ENCODE results near the gene ICAM1.

ICAM1 gene

DNA sequence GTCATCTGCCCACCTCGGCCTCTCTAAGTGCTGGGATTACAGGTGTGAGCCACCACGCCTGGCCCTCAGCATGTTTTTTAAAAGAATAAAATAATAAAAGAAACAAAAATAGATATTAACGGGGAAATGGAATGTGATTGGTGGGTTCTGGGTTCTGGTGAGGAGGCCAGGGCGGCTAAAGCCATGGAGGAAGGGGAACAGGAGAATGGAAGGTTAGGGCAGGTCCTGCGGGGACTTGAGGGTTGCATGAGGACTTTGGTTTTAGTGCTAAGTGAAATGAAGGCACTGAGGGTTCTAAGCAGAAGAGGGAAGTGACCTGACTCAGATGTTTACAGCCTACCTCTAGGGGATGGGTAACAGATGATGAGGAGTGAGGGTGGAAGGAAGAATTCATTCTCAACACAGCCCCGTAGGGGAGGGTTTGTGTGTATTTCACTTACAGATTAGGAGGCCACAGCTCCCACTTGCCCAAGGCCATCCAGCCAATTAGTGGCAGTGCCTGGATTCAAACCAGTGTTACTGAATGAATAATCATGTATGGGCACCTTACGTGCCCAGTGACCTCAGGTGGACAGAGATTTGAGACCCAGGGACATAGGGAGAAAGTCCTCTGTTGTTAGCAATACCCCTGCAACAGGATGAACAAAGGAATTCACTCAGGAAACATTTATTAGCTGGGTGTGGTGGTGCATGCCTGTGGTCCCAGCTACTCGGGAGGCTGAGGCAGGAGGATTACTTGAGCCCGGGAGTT lies 25.6 kb upstream of the ICAM1 start:
- no peak for DNase-seq

DNA sequence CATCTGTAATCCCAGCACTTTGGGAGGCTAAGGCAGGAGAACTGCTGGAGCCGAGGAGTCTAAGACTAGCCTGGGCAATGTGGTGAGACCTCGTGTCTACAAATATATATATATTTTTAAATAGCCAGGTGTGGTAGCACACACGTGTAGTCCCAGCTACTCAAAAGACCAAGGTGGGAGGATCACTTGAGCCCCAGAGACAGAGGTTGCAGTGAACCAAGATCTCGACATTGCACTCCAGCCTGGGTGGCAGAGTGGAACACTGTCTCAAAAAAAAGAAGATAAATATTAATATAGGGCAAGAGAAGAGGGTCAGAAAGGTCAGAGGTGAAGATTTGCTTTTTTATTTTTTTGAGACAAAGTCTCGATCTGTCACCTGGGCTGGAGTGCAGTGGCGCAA lies 24.4 kb upstream of the ICAM1 start:
- DNase-seq = no peak

DNA sequence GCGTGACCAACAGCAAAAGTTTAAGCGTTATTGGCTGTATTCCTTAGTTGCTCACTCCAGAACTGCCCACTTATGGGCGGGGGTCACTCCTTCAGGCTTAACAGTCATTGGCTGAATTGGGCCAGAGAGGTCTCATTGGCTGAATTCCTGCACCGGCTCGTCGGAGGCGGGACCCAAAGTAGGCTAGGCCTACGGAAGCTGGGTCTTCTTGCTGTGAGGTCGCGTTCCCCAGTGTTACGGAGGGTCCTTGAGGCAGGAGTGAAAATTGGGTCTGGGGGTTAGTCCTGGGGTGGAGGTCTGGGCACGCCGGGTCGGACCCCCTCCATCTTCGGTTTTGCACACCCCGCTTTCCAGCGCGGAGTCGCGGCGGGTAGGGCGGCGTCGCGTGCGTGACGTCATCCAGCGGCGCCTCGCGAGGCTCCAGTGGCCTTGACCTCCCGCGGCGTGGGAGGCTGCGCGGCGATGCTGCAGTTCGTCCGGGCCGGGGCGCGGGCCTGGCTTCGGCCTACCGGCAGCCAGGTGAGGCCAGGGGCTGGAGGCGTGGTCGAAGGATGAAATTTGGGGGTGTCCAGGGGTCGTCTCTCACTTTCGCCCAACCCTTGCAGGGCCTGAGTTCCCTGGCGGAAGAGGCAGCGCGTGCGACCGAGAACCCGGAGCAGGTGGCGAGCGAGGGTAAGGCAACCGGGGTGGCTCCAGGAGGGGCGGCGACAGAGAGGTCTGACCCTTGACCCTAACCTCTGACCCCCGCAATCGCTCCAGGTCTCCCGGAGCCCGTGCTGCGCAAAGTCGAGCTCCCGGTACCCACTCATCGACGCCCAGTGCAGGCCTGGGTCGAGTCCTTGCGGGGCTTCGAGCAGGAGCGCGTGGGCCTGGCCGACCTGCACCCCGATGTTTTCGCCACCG lies 18.9 kb upstream of the ICAM1 start, which contains the start of gene MRPL4:
Gene MRPL4 (plus strand): TSS at position 423 of the 903 bp plus-strand sequence. CDS start 40 bp downstream, at position 463.
- peak; percentile 95 for DNase-seq

DNA sequence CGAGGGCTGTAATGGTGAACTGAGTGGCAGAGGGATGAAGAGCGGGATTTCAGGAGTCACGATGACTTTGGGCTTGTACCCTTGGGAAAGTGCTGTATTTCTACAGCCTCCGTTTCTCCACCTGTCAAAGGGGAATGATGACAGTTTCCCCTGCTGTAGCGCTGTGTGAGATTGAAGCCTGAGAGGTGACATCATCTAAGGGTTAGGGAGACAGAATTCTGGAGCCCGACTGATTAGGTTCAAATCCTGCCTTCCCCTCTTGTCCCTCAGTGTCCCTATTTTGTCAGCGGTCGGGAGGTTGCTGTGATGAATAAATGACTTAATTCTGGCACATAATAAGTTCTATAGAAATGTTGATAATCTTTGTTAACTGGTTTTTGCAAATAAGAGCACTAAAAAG lies 18.2 kb upstream of the ICAM1 start:
- DNase-seq = no peak

DNA sequence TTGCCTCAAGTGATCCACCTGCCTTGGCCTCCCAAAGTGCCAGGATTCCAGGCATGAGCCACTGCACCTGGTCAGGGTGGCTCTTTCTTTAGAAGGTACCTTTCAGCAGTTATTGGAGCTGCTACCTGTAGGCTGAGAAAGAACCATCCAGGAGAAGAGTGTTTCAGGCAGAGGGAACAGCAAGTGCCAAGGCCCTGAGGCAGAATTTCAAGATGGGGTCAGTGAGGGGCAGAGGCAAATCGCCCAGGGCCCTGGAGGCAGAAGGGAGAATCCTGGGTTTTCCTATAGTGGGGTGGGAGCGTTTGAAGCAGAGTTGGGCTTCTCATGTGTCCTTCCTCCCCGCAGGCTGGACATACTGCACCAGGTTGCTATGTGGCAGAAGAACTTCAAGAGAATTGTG lies 16.7 kb upstream of the ICAM1 start:
- no peak for DNase-seq

DNA sequence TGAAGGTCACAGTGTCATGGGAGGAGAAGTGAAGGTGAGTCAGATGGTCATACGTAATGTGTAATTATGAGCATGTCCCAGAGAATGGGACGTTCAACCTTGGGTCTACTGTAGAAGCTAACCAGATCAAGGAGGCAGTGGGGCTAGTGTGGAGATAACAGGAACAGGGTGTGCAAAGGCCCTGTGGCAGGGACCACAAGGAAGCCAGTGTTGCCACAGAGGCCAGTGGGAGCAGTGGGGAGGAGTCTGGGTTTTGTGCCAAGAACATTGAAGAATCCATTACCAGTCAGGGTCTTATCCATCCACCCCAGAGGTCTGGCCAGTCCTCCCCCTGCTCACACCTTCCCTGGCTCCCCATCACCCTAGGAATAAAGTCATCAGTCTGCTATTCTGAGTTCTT lies 15.6 kb upstream of the ICAM1 start:
- DNase-seq = no peak

DNA sequence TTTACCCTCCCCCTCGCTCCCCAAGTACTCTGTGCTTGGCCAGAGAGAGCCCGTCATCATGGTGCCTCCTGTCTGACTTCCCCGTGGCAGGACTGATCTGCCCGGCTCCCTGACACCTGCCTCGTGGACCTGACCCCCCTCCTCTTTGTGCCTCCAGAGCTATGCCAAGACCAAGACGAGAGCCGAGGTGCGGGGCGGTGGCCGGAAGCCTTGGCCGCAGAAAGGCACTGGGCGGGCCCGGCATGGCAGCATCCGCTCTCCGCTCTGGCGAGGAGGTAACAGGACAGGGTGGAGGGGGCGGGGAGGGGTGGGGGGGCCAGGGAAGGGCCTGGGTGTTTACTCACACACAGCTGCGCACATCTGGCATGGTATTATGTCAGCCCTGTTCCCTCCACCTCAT lies 14.4 kb upstream of the ICAM1 start:
- no peak for DNase-seq

DNA sequence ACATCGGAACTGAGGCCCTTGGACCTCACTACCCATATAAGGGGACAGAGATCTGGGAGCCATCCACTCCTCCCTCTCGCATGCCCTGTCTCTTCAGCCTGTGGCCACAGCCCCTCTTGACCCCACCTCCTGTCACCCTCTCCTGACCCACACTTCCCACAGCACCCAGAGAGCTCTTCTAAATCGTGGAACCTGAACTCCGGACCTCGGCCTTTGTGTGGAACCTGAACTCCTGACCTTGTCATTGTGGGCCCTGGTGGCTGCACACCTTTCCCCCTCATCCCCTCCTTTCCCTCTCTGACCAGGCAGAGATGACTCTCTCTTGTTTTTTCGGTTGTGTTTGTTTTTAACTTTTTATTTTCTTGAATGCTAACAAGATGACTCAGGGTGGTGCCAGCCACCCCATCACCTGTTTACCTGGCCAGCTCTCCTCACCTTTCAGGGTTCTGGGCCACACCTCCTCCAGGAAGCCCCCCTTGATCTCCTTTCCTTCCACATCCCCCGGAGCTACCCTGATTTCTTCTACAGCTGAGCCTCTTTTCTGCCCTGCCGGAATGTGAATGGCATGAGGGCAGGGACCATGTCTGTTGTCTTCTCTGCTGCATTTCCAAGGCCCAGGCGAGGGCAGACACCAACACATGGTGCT lies 13.8 kb upstream of the ICAM1 start:
- DNase-seq = no peak

DNA sequence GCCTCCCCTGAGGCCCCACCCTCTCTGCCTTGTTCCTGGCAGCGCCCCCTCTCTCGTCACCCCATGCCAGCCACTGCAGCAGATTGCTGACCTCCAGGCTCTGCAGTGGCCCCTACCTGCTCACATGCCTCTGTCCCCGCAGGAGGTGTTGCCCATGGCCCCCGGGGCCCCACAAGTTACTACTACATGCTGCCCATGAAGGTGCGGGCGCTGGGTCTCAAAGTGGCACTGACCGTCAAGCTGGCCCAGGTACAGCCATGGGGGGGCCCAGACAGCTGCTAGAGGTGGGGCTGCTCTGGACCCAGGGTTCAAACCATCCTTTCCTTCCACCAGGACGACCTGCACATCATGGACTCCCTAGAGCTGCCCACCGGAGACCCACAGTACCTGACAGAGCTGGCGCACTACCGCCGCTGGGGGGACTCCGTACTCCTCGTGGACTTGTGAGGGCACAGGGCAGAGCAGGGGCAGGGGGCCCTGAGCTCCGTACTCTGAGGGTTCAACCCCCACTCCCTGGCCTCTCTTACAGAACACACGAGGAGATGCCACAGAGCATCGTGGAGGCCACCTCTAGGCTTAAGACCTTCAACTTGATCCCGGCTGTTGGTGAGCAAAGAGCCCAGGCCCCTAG lies 12.7 kb upstream of the ICAM1 start:
- DNase-seq = no peak

DNA sequence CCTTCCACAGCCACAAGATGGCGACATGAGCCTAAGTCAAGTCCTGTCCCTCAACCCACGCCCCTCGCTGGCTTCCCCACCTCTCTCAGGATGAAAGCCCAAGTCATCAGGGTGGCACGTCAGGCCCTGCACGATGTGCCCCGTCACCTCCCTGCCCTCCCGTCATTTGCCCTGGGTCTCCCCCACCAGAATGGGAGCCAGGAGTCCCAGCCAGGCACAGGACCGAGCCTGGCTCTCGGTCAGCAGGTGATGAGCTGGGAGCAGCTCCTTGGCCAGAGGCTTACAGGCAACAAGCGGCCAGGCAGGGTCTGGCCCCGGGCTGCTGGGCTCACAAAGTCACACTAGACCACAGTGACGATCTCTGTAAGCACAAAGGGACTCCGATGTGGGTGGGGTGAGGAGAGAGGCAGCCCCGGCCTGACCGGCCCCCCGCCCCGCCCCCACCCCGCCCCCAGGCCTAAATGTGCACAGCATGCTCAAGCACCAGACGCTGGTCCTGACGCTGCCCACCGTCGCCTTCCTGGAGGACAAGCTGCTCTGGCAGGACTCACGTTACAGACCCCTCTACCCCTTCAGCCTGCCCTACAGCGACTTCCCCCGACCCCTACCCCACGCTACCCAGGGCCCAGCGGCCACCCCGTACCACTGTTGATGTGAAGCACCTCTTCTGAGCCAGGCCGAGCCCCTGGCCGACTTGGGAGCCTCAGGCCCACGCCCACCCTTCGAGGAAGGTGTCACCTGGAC lies 11.6 kb upstream of the ICAM1 start:
- peak; percentile 84 for DNase-seq

DNA sequence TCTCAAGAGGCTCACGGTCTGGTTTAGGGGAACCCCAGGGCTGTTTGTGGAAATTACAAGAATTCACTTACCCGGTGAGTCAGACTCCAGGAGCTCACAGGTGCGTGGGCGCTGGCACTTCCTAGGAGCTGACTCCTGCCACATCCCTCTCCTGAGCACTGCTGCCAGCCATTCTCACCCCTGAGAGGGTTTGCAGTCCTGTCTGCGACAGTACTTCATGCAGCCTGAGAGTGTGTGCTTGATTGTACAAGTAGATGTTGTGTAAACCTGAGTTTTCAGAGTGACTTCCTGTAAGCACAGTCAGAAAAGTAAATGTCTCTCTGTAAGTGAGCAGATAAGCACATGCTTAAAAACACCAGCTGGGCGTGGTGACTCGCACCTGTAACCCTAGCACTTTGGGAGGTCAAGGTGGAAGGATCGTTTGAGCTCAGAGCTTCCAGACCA lies 10.8 kb upstream of the ICAM1 start:
- DNase-seq = no peak

DNA sequence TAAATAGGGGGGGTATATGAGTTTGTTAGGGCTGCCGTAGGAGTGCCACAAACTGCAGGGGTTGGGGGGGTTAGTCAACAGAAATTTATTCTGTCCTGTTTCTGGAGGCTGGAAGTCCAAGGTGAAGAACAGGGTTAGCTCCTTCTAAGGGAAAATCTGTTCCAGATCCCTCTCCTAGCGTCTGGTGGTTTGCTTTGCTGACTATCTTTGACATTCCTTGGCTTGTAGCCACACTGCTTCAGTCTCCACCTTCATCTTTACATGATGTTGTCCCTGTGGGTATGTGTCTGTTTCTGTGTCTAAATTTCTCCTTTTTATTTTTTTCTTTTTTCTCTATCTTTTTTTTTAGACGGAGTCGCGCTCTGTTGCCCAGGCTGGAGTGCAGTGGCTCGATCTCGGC lies 8.1 kb upstream of the ICAM1 start:
- DNase-seq = no peak

DNA sequence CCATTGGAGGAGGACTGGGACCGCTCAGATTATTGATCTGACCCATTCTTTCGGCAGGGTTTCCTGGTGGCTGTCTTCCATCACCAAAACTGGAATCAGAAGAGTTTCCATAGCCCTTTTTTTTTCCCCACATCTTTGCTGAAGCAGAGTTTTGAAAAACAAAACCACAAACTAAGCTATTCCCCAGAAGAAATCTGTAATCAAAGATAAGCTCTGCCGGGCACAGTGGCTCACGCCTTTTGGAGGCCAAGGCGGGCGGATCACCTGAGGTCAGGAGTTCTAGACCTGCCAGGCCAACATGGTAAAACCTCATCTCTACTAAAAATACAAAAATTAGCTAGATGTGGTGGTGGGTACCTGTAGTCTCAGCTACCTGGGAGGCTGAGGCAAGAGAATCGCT lies 4.2 kb upstream of the ICAM1 start:
- DNase-seq = no peak

DNA sequence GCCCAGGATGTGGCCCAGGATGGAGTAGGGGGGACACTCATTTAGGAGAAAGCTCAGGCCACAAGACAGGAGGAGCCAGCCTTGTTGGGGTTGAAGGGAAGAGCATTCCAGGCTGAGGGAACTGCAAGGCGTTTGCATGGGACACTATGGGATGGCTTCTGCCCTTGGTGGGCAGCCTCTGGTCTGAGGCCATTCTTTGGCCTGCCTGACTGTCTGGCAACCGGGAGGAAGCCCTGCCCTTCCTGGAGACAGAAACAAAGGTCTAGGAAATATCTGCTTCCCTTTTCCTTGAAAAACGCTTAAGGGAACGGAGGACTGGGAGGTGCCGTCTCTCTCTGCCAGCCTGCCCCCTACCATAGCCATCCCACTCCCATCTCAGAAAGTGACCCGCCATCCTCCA lies 2.8 kb upstream of the ICAM1 start:
- DNase-seq = no peak

DNA sequence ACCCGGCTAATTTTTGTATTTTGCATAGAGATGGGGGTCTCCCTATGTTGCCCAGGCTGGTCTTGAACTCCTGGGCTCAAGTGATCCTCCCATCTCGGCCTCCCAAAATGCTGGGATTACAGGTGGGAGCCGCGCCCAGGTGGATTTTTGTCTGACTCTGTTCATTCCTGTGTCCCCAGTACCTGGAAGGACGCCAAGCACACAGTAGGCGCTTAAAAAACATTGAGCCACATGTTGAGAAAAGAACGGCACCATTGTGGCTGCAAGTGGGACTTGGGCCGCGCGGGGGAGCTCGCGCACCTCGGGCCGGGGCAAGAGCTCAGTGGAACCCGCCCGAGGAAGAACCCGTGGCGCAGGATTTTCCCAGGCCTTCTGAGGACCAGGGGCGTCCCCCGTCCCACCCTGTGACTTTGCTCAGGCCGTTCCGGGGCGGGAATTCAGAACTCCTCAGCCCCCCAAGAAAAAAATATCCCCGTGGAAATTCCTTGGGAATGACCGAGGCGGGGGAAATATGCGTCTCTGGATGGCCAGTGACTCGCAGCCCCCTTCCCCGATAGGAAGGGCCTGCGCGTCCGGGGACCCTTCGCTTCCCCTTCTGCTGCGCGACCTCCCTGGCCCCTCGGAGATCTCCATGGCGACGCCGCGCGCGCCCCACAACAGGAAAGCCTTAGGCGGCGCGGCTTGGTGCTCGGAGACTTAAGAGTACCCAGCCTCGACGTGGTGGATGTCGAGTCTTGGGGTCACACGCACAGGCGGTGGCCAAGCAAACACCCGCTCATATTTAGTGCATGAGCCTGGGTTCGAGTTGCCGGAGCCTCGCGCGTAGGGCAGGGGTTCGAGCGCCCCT lies 1.4 kb upstream of the ICAM1 start:
- peak; percentile 78 for DNase-seq

DNA sequence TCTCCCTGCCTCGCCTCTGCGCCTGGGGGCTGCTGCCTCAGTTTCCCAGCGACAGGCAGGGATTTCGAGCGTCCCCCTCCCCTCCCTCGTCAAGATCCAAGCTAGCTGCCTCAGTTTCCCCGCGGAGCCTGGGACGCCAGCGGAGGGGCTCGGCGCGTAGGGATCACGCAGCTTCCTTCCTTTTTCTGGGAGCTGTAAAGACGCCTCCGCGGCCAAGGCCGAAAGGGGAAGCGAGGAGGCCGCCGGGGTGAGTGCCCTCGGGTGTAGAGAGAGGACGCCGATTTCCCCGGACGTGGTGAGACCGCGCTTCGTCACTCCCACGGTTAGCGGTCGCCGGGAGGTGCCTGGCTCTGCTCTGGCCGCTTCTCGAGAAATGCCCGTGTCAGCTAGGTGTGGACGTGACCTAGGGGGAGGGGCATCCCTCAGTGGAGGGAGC lies 722 bp upstream of the ICAM1 start:
- peak; percentile 48 for DNase-seq

DNA sequence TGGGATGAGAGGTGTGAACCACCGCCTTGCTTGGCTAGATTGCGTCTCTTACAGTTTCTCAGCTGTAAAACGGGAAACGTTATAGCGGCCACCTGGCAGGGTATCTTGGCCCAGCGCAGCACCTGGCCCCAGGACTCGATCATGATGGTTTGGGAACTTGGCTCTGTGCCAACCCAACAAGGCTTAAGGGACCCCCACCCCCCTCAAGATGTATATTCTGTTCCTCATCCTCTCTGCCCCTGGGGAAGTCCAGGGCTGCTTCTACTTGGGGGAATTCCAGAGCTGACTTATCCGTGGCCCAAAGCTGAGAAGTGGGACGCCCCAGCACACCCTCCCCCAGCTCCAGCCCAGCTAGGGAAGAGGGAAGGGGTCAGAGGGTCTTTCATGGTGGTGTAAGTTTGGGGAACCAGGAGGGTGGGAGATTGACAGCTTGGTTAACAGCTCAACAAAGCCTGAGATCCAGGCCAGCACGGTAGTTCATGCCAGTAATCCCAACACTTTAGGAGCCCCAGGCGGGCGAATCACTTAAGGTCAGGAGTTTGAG lies 695 bp downstream of the ICAM1 start:
- DNase-seq = peak; percentile 34

DNA sequence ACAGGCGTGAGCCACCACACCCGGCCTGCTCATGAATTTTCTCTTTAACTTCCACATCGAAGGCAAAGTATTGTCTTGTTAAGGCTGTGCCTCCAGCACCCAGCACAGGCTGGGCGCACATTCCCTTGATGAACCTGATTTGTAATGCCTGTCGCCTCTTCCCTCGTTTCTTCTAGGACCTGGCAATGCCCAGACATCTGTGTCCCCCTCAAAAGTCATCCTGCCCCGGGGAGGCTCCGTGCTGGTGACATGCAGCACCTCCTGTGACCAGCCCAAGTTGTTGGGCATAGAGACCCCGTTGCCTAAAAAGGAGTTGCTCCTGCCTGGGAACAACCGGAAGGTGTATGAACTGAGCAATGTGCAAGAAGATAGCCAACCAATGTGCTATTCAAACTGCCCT lies 3.7 kb downstream of the ICAM1 start:
- DNase-seq = no peak

DNA sequence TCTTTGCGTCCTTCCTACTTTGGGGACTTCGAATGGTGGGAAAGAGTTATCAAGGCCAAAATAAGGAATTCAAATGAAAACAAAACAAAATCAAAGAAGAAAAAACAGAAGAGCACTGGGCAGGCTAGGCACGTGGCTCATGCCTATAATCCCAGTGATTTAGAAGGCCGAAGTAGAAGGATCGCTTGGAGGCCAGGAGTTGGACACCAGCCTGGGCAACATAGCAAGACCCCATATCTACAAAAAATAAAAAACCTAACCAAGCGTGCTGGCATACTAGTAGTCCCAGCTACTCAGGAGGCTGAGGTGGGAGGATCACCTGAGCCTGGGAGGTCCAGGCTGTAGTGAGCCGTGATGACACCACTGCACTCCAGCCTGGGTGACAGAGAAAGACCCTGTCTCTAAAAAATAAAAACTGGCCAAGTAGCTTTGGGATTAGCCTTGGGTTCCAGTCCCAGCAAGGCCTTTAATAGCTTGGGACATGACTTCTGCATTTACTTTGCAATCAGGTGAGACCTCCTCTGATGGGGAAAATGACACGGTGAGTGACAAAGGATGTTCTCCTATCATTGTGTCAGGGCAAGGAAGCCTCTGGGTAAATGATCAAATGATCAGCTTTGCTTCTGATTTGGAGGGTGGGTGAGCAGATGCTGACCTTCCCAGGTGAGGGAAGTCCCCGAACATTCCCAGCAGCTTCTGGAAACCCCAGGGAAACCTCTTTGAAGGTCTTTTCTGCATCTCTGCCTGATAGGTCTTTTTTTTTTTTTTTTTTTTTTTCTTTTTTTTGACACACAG lies 7.1 kb downstream of the ICAM1 start:
- no peak for DNase-seq

DNA sequence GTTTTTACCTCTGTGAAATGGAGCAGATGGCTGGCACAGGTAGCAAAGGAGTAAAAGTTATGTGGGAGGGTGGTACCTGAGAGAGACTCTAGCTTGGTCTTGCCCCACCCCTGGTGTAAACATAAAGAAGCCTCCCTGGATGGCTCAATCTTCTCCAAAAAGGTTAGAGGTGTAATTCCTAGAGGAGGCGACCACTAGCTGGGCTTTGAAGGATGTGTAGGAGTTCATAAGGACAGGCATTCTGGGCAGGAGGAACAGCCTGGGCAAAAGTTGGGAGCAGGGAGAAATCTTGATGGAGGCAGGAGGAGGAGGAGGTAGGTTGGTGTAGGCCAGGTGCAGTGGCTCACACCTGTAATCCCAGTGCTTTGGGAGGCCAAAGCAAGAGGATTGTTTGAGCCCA lies 8.0 kb downstream of the ICAM1 start:
- no peak for DNase-seq

Data from effector CD4-positive, alpha-beta T cell (primary cell).